HepG2 (cell line): Measurements from ENCODE around the gene KDM4F. TPM values are rescaled to one million over a fixed set of nuclear protein-coding genes. Genes with fewer than 3 reads are reported as not detected.

Source experiments
- ATAC-seq: fragments of 200-7000 bp; cut with Tn5 transposase; 3 replicates; pipeline ENCODE4 v1.9.1; 2020; ENCODE audit warnings: mild to moderate bottlenecking, moderate library complexity
- BruUV-seq: library from RNA; stranded (reverse); fragments of 400-500 nt; replicated peaks from 2 replicates; lab custom pipeline; 2021; lab: Mats Ljungman, UMichigan
- CTCF ChIA-PET: fragments of 300-600 bp; formaldehyde crosslinking; extraction: SDS; loops from one replicate; lab custom pipeline; 2021; ENCODE audit warnings: low total read pairs, inconsistent platforms, low intra/inter-chr PET ratio; lab: Yijun Ruan, JAX
- POLR2A ChIA-PET: fragments of 350-600 bp; sonication (Branson Sonifier 250); formaldehyde crosslinking; loops from one replicate; lab custom pipeline; 2020; ENCODE audit warnings: antibody characterized with exemption, inconsistent platforms; lab: Yijun Ruan, JAX
- DNase-seq: peaks from one replicate; pipeline ENCODE4 v3.0.0-alpha.2; 2015; ENCODE audit warnings: low spot score
- FAIRE-seq: peaks from 3 replicates; lab custom pipeline; 2011; peaks lifted over from hg19 to GRCh38; lab: Jason Lieb, UNC
- H2AFZ ChIP-seq: one replicate; pipeline ENCODE4 v1.6.1; 2011; ENCODE audit warnings: low read length, inconsistent platforms
- H3K27ac ChIP-seq: fragments of 300-600 bp; 3 replicates; pipeline ENCODE4 v1.8.0; 2011; ENCODE audit warnings: mixed run types, mild to moderate bottlenecking, mixed read lengths, low read length, inconsistent platforms; ENCODE audit not compliant: insufficient read depth; ENCODE audit errors: extremely low read length
- H3K27me3 ChIP-seq, 2 experiments: fragments of 200-600 bp in 1 of 2; 2 replicates in 1 of 2; 3 replicates in 1 of 2; pipeline versions ENCODE4 v1.6.0 to v1.8.0; 2011; ENCODE audit warnings: low read length in 2 of 2, mild to moderate bottlenecking in 2 of 2, moderate library complexity in 2 of 2, inconsistent platforms in 1 of 2; ENCODE audit not compliant: insufficient read depth in 2 of 2, control insufficient read depth in 1 of 2
- H3K36me3 ChIP-seq, 2 experiments: fragments of 200-600 bp in 1 of 2; replicated peaks in 1 of 2; 2 replicates in 1 of 2; 3 replicates in 1 of 2; pipeline versions ENCODE4 v1.5.1 to v1.8.0; 2011; ENCODE audit warnings: low read length in 2 of 2, inconsistent platforms in 1 of 2; ENCODE audit not compliant: insufficient read depth in 2 of 2, control insufficient read depth in 1 of 2
- H3K4me1 ChIP-seq: 2 replicates; pipeline ENCODE4 v1.5.1; 2012; ENCODE audit warnings: low read length, inconsistent platforms; ENCODE audit not compliant: insufficient read depth
- H3K4me2 ChIP-seq: 2 replicates; pipeline ENCODE4 v1.6.0; 2011; ENCODE audit warnings: low read depth, low read length, inconsistent platforms
- H3K4me3 ChIP-seq, 3 experiments: fragments of 200-600 bp in 1 of 3; sonication (generic), shearing (Covaris generic) in 1 of 3; replicated peaks in 1 of 3; 2 replicates each; pipeline ENCODE4 v1.5.1; 2011 to 2016; ENCODE audit warnings: low read length in 3 of 3, inconsistent platforms in 2 of 3, low read depth in 2 of 3, mild to moderate bottlenecking in 2 of 3, control low read depth in 1 of 3, mixed read lengths in 1 of 3; ENCODE audit not compliant: insufficient read depth in 1 of 3
- H3K79me2 ChIP-seq: one replicate; pipeline ENCODE4 v1.6.1; 2011; ENCODE audit warnings: low read length, inconsistent platforms; ENCODE audit not compliant: insufficient read depth
- H3K9ac ChIP-seq: 2 replicates; pipeline ENCODE4 v1.6.0; 2011; ENCODE audit warnings: mild to moderate bottlenecking, low read depth, low read length, inconsistent platforms; ENCODE audit not compliant: insufficient read depth
- H3K9me3 ChIP-seq: 2 replicates; pipeline ENCODE4 v1.5.1; 2012; ENCODE audit warnings: mild to moderate bottlenecking, low read length
- H4K20me1 ChIP-seq: 2 replicates; pipeline ENCODE4 v1.6.0; 2011; ENCODE audit warnings: inconsistent platforms, mild to moderate bottlenecking, low read length, moderate library complexity; ENCODE audit not compliant: insufficient read depth
- FOXA3 ChIP-seq: IDR thresholded peaks from 2 replicates; pipeline ENCODE4 v1.6.1; 2016; ENCODE audit warnings: missing genetic modification reagents, missing compliant biosample characterization
- GPBP1L1 ChIP-seq: sonication (generic); formaldehyde crosslinking; IDR thresholded peaks from 2 replicates; pipeline ENCODE4 v1.5.0; 2020; ENCODE audit warnings: mild to moderate bottlenecking, missing genetic modification reagents
- HDAC1 ChIP-seq: sonication (generic); formaldehyde crosslinking; IDR thresholded peaks from 2 replicates; pipeline ENCODE4 v1.5.1; 2020; ENCODE audit warnings: mild to moderate bottlenecking, missing genetic modification reagents
- HOXD1 ChIP-seq: sonication (generic); formaldehyde crosslinking; IDR thresholded peaks from 2 replicates; pipeline ENCODE4 v1.5.0; 2020; ENCODE audit warnings: missing genetic modification reagents
- KMT2B ChIP-seq: IDR thresholded peaks from 2 replicates; pipeline ENCODE4 v1.6.1; 2016; ENCODE audit warnings: missing genetic modification reagents, missing compliant biosample characterization
- PRMT3 ChIP-seq: sonication (generic); formaldehyde crosslinking; IDR thresholded peaks from 2 replicates; pipeline ENCODE4 v1.8.1; 2022; ENCODE audit warnings: low read depth, mild to moderate bottlenecking, moderate library complexity, missing genetic modification reagents, borderline replicate concordance
- U2AF2 ChIP-seq: fragments of 200-400 bp; formaldehyde crosslinking; IDR thresholded peaks from 2 replicates; pipeline ENCODE4 v1.6.1; 2017; ENCODE audit warnings: low read depth, mild to moderate bottlenecking, low read length
- ZBTB25 ChIP-seq: IDR thresholded peaks from 2 replicates; pipeline ENCODE4 v1.6.1; 2018; ENCODE audit warnings: missing genetic modification reagents
- ZNF580 ChIP-seq: IDR thresholded peaks from 2 replicates; pipeline ENCODE4 v1.6.1; 2016; ENCODE audit warnings: low read depth, borderline replicate concordance
- ZNF687 ChIP-seq: sonication (generic); formaldehyde crosslinking; IDR thresholded peaks from 2 replicates; pipeline ENCODE4 v1.5.1; 2020; ENCODE audit warnings: mild to moderate bottlenecking, missing genetic modification reagents, moderate library complexity
- ZXDC ChIP-seq: sonication (generic); formaldehyde crosslinking; IDR thresholded peaks from 2 replicates; pipeline ENCODE4 v1.5.0; 2020; ENCODE audit warnings: mild to moderate bottlenecking, missing genetic modification reagents
- WGBS: methylation state at CpG from one replicate; pipeline ENCODE4 v1.1.6; 2017; ENCODE audit warnings: low lambda C conversion rate; 5-methylcytosine and 5-hydroxymethylcytosine counted together
- in situ Hi-C: cut with HindIII; loops from 2 replicates; pipeline ENCODE4 v1.10.0; 2017; ENCODE audit warnings: low pct_unique_long_range_greater_than_20kb; ENCODE audit not compliant: extremely low pct_ligation_motif_present
- intact Hi-C: fragments of 100-400 bp; cut with micrococcal nuclease; formaldehyde crosslinking; loops from one replicate; pipeline ENCODE4 v1.10.0; 2022; ENCODE audit not compliant: unreplicated experiment
- polyA plus RNA-seq, 8 experiments: library from polyadenylated mRNA; depleted of rRNA in 3 of 8; stranded (reverse) in 7 of 8; unstranded in 1 of 8; fragments of >200 nt; fragmentation: Illumina TruSeq in 4 of 8; extraction: Trizol in 4 of 8; gene quantifications; 2 replicates each; pipeline versions ENCODE4 v1.2.1 to v1.2.3, GENCODE V29; 2011 to 2016; ENCODE audit warnings: low read depth in 4 of 8, missing spikeins in 1 of 8, mixed read lengths in 1 of 8; ENCODE audit not compliant: insufficient read depth in 1 of 8
- total RNA-seq, 5 experiments: library from RNA; depleted of rRNA; stranded (reverse); fragments of >200 nt; fragmentation: Illumina TruSeq; extraction: Trizol; gene quantifications; 2 replicates each; pipeline ENCODE4 v1.2.3, GENCODE V29; 2016; ENCODE audit warnings: low read depth in 1 of 5

Gene KDM4F
- total and polyA plus RNA-seq, 2 of the 13 experiments (the other 11 are each of a cell fraction or from before 2014, with no cell fraction given), result not detected

GRCh38 chr11:95055283-95055897 lies 6.2 kb downstream of the KDM4F start:
- Histone ChIP-seq H3K9ac (no peak overlapping the region), H3K4me2 (no peak overlapping the region), H2AFZ (no peak overlapping the region), H3K27me3 (no peaks in the 10 kb centered on the region), H3K36me3 (no peaks in the 10 kb centered on the region), H3K9me3 (no peaks in the 10 kb centered on the region), H4K20me1 (no peaks in the 10 kb centered on the region), H3K4me1 (0 out of 2 replicates have a peak, but pooled peaks cover 6% of the 10 kb centered on the region), H3K4me3 (no peak overlapping the region), H3K27ac (no peak overlapping the region), H3K79me2 (no peaks in the 10 kb centered on the region)
- CTCF ChIA-PET, result no interaction called here
- WGBS, result 15% methylated on average over 2 of the region's 2 CpGs
- intact Hi-C loops (no loop called here), in situ Hi-C loops (no loop called here)
- POLR2A ChIA-PET, result no interaction called here
- BruUV-seq, result no TSS peak
- ATAC-seq (no peak), FAIRE-seq (no peak), DNase-seq (no peak)
- TF ChIP-seq ZNF687 (no peak), FOXA3 (CRISPR knock-in tag) (no peak), KMT2B (CRISPR knock-in tag) (no peak), HOXD1 (no peak), ZNF580 (CRISPR knock-in tag) (no peak), U2AF2 (no peak), PRMT3 (CRISPR knock-in tag) (no peak), ZBTB25 (CRISPR knock-in tag) (no peak), GPBP1L1 (CRISPR knock-in tag) (no peak), ZXDC (no peak), HDAC1 (no peak)
